AG10803 (cell line): ENCODE data around the gene STK32C.
"Not testable (repeated sequence)": the region's sequence is repeated elsewhere in the genome, so short reads cannot be mapped to it uniquely, and the experiment has no call there.

ENCODE experiments used
- DNase-seq: peaks from one replicate; pipeline ENCODE4 v3.0.0; 2010; ENCODE audit warnings: low read depth
- H3K4me3 ChIP-seq: 2 replicates; pipeline ENCODE4 v1.5.1; 2011; ENCODE audit warnings: mild to moderate bottlenecking, low read length, control low read depth
- CTCF ChIP-seq: conservative IDR thresholded peaks from 2 replicates; pipeline ENCODE4 v1.5.1; 2011; ENCODE audit warnings: mild to moderate bottlenecking, low read length, control low read depth, inconsistent platforms

Gene STK32C

GRCh38 chr10:132319853-132320653 is 12.3 kb upstream of the STK32C start:
- peak; percentile 88 for DNase-seq

GRCh38 chr10:132317477-132317876 is 9.7 kb upstream of the STK32C start:
- H3K4me3 ChIP-seq, DNase-seq: not testable (repeated sequence)

More at GRCh38 chr10:132319853-132320653, 12.3 kb upstream of the STK32C start:
- no peak overlapping the region for H3K4me3 ChIP-seq
- no peak for TF ChIP-seq CTCF

GRCh38 chr10:132316133-132316532 is 8.4 kb upstream of the STK32C start:
- no peak for TF ChIP-seq CTCF
- no peak overlapping the region for H3K4me3 ChIP-seq
- no peak for DNase-seq

- peak; percentile 46 for DNase-seq
- H3K4me3 ChIP-seq: not testable (repeated sequence)
These were observed 7.1 kb upstream of the STK32C start for GRCh38 chr10:132314881-132315280.

GRCh38 chr10:132314336-132314735 is 6.6 kb upstream of the STK32C start:
- TF ChIP-seq CTCF: no peak
- no peak for DNase-seq
- H3K4me3 ChIP-seq: no peak overlapping the region

GRCh38 chr10:132313865-132314264 is 6.1 kb upstream of the STK32C start:
- no peak for TF ChIP-seq CTCF
- no peak overlapping the region for H3K4me3 ChIP-seq
- DNase-seq: no peak

- no peak for TF ChIP-seq CTCF
These were observed 5.6 kb upstream of the STK32C start for GRCh38 chr10:132313305-132313704.

GRCh38 chr10:132311338-132311939 is 3.7 kb upstream of the STK32C start:
- H3K4me3 ChIP-seq: no peak overlapping the region
- no peak for DNase-seq
- TF ChIP-seq CTCF: no peak

More at GRCh38 chr10:132313305-132313704, 5.6 kb upstream of the STK32C start:
- DNase-seq: no peak
- H3K4me3 ChIP-seq: no peak overlapping the region
